Right hindlimb (tissue), 1 donor: ENCODE measurements around the gene SLC38A3.
A peak's percentile ranks its signal among the peaks of the same experiment; 100 is the strongest.
"Not testable (repeated sequence)": the region's sequence is repeated elsewhere in the genome, so short reads cannot be mapped to it uniquely, and the experiment has no call there.

ENCODE experiments used
- DNase-seq: peaks from one replicate; pipeline ENCODE4 v3.0.0-alpha.2; 2018

The SLC38A3 gene

GRCh38 chr3:50211930-50212329, 6.9 kb downstream of the SLC38A3 start:
- DNase-seq: no peak

GRCh38 chr3:50212502-50212901, 7.4 kb downstream of the SLC38A3 start:
- DNase-seq: no peak

- no peak for DNase-seq
These were observed 7.9 kb downstream of the SLC38A3 start for GRCh38 chr3:50212971-50213370.

- no peak for DNase-seq
These were observed 8.3 kb downstream of the SLC38A3 start for GRCh38 chr3:50213373-50213772.

- no peak for DNase-seq
These were observed 9.8 kb downstream of the SLC38A3 start for GRCh38 chr3:50214824-50215223.

- no peak for DNase-seq
These were observed 10.5 kb downstream of the SLC38A3 start for GRCh38 chr3:50215529-50215928.

- DNase-seq: no peak
These were observed 12.6 kb downstream of the SLC38A3 start for GRCh38 chr3:50217681-50218080.

- no peak for DNase-seq
These were observed 13.4 kb downstream of the SLC38A3 start for GRCh38 chr3:50218448-50218847.

- no peak for DNase-seq
These were observed 14.2 kb downstream of the SLC38A3 start for GRCh38 chr3:50219285-50219684.

- DNase-seq: no peak
These were observed 15.0 kb downstream of the SLC38A3 start for GRCh38 chr3:50220109-50220508.

GRCh38 chr3:50221051-50221410, 16.0 kb downstream of the SLC38A3 start:
- DNase-seq: no peak

- DNase-seq: no peak
These were observed 16.5 kb downstream of the SLC38A3 start for GRCh38 chr3:50221411-50222168.

- DNase-seq: no peak
These were observed 17.1 kb downstream of the SLC38A3 start for GRCh38 chr3:50222169-50222528.

GRCh38 chr3:50224639-50225038, 19.6 kb downstream of the SLC38A3 start:
- no peak for DNase-seq

- no peak for DNase-seq
These were observed 21.9 kb downstream of the SLC38A3 start for GRCh38 chr3:50226888-50227389.

GRCh38 chr3:50227390-50228183, 22.5 kb downstream of the SLC38A3 start:
- peak; percentile 95 for DNase-seq

- not testable (repeated sequence) for DNase-seq
These were observed 23.2 kb downstream of the SLC38A3 start for GRCh38 chr3:50228184-50228763.

- no peak for DNase-seq
These were observed 24.4 kb downstream of the SLC38A3 start for GRCh38 chr3:50229490-50229889.

- no peak for DNase-seq
These were observed 25.2 kb downstream of the SLC38A3 start for GRCh38 chr3:50230104-50230793.

GRCh38 chr3:50230794-50231125, 25.7 kb downstream of the SLC38A3 start:
- no peak for DNase-seq

- no peak for DNase-seq
These were observed 26.5 kb downstream of the SLC38A3 start for GRCh38 chr3:50231581-50231980.

- DNase-seq: no peak
These were observed 27.2 kb downstream of the SLC38A3 start for GRCh38 chr3:50232303-50232702.

- DNase-seq: no peak
These were observed 28.1 kb downstream of the SLC38A3 start for GRCh38 chr3:50233176-50233575.
